HG02588 (cell line): ENCODE measurements around the gene ANKRD26.

Experiments
- ATAC-seq: cut with Tn5 transposase; IDR thresholded peaks from one replicate; pipeline ENCODE4 v1.9.1; 2021; ENCODE audit warnings: mild to moderate bottlenecking, moderate library complexity; ENCODE audit not compliant: unreplicated experiment

Gene ANKRD26

GRCh38 chr10:27022048-27022447 is 78.2 kb downstream of the ANKRD26 start:
- no peak for ATAC-seq

- no peak for ATAC-seq
These were observed 80.1 kb downstream of the ANKRD26 start for GRCh38 chr10:27020243-27020642.

GRCh38 chr10:27019827-27020226 is 80.5 kb downstream of the ANKRD26 start:
- ATAC-seq: no peak

- ATAC-seq: no peak
These were observed 102.7 kb downstream of the ANKRD26 start for GRCh38 chr10:26997610-26998009.

GRCh38 chr10:26994743-26995142 is 105.6 kb downstream of the ANKRD26 start:
- no peak for ATAC-seq

- ATAC-seq: no peak
These were observed 112.4 kb downstream of the ANKRD26 start for GRCh38 chr10:26987851-26988250.

GRCh38 chr10:26983156-26983555 is 117.1 kb downstream of the ANKRD26 start:
- ATAC-seq: no peak

GRCh38 chr10:26982058-26982457 is 118.2 kb downstream of the ANKRD26 start:
- ATAC-seq: no peak

- no peak for ATAC-seq
These were observed 119.0 kb downstream of the ANKRD26 start for GRCh38 chr10:26981232-26981824.

GRCh38 chr10:26978519-26978918 is 121.8 kb downstream of the ANKRD26 start:
- ATAC-seq: no peak

GRCh38 chr10:26977635-26978034 is 122.7 kb downstream of the ANKRD26 start:
- ATAC-seq: no peak

- no peak for ATAC-seq
These were observed 129.6 kb downstream of the ANKRD26 start for GRCh38 chr10:26970667-26971066.

- ATAC-seq: peak; percentile 86
These were observed 131.0 kb downstream of the ANKRD26 start for GRCh38 chr10:26969145-26969926.

GRCh38 chr10:26962835-26963234 is 137.5 kb downstream of the ANKRD26 start:
- ATAC-seq: no peak

GRCh38 chr10:26960308-26960707 is 140.0 kb downstream of the ANKRD26 start:
- no peak for ATAC-seq

- no peak for ATAC-seq
These were observed 140.5 kb downstream of the ANKRD26 start for GRCh38 chr10:26959841-26960240.
